ENCODE data around the gene RALGAPA1.

DNA sequence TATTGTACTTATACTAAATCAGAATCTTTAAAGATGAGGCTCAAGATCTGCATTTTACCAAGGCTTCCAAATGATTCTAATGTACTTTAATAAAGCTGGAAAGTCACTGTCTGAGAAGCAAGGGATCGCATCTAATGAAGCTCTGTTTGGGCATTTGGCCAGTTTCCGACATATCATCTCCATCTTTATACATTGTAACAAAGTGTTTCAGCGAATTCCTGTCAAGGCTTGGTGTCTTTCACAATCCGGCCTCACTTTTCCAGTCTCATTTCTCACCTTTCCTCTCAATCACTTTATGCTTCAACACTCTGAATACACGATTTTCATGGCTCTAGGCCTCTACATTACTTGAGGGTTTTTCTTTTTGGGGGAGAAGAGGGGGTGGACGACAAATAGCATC is 302.6 kb downstream of the RALGAPA1 start:
- no peak for TF ChIP-seq POLR2AphosphoS5 (IDR thresholded peaks at IDR 0.05)
- TF ChIP-seq, protein P1, sequence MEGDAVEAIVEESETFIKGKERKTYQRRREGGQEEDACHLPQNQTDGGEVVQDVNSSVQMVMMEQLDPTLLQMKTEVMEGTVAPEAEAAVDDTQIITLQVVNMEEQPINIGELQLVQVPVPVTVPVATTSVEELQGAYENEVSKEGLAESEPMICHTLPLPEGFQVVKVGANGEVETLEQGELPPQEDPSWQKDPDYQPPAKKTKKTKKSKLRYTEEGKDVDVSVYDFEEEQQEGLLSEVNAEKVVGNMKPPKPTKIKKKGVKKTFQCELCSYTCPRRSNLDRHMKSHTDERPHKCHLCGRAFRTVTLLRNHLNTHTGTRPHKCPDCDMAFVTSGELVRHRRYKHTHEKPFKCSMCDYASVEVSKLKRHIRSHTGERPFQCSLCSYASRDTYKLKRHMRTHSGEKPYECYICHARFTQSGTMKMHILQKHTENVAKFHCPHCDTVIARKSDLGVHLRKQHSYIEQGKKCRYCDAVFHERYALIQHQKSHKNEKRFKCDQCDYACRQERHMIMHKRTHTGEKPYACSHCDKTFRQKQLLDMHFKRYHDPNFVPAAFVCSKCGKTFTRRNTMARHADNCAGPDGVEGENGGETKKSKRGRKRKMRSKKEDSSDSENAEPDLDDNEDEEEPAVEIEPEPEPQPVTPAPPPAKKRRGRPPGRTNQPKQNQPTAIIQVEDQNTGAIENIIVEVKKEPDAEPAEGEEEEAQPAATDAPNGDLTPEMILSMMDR (IDR thresholded peaks at IDR 0.05) = no peak
- TF ChIP-seq POLR2A (IDR thresholded peaks at IDR 0.05) = no peak

All from upper lobe of left lung (tissue), 4 donors.